Measurements from ENCODE around the gene LZTS3. TPM values are rescaled to one million over a fixed set of nuclear protein-coding genes. Genes with fewer than 3 reads are reported as not detected.

LZTS3 gene
- total and polyA plus RNA-seq, 2 of the 13 experiments (the other 11 are each of a cell fraction or from before 2014, with no cell fraction given): 10.1 to 31.3 TPM

DNA sequence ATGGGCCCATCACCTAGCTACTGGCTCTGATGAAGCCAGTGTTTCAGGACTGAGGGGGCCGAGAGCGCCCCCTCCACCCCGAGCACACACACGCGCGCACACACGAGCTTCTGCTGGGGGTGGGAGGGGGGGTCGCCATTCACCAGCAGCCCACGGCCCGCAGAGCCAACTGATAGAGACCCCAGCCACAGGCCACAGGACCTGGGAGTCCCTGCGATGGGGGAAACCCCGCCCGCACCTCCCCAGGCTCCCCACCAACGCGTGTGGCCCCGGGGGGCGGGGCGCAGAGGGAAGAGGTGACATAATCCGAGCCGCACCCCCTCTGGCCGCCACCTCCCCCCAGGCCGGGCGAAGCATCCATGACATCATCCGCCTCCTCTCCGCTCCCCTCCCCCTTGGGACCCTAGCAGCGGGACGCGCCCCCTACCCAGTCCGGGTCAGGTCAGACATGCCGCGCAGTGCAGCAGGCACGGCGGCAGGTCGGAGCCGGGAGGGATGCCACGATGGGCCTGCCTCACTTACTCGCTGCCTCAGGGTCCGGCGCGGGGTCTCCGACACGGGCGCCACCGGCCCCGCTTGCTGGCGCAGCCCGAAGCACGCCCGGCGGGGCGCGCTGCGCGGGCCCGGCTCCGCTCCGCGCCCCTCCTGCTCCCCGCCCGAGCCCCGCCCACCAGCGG lies at the start of gene LZTS3 (continued):
- TF ChIP-seq LCORL (IDR thresholded peaks at IDR 0.05): no peak
- 0 out of 2 replicates have a peak, but pooled peaks have one; percentile 11 for TF ChIP-seq LCORL (CRISPR knock-in tag; IDR thresholded peaks at IDR 0.05)
- TF ChIP-seq, protein P1, sequence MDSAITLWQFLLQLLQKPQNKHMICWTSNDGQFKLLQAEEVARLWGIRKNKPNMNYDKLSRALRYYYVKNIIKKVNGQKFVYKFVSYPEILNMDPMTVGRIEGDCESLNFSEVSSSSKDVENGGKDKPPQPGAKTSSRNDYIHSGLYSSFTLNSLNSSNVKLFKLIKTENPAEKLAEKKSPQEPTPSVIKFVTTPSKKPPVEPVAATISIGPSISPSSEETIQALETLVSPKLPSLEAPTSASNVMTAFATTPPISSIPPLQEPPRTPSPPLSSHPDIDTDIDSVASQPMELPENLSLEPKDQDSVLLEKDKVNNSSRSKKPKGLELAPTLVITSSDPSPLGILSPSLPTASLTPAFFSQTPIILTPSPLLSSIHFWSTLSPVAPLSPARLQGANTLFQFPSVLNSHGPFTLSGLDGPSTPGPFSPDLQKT (CRISPR knock-in tag; IDR thresholded peaks at IDR 0.05; ENCODE audit: borderline replicate concordance): no peak
- TF ChIP-seq ZNF510 (CRISPR knock-in tag; IDR thresholded peaks at IDR 0.05; ENCODE audit: low read depth): no peak
- TF ChIP-seq FIP1L1 (IDR thresholded peaks at IDR 0.05; ENCODE audit: borderline replicate concordance, insufficient read depth, low read depth, low read length): no peak
- TF ChIP-seq MED13 (CRISPR knock-in tag; IDR thresholded peaks at IDR 0.05): 0 out of 2 replicates have a peak, but pooled peaks have one; percentile 27
- TF ChIP-seq, protein P2, sequence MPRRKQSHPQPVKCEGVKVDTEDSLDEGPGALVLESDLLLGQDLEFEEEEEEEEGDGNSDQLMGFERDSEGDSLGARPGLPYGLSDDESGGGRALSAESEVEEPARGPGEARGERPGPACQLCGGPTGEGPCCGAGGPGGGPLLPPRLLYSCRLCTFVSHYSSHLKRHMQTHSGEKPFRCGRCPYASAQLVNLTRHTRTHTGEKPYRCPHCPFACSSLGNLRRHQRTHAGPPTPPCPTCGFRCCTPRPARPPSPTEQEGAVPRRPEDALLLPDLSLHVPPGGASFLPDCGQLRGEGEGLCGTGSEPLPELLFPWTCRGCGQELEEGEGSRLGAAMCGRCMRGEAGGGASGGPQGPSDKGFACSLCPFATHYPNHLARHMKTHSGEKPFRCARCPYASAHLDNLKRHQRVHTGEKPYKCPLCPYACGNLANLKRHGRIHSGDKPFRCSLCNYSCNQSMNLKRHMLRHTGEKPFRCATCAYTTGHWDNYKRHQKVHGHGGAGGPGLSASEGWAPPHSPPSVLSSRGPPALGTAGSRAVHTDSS (CRISPR knock-in tag; conservative IDR thresholded peaks at IDR 0.05): peak; percentile 22; the same call in 1 of the 2 replicates
- TF ChIP-seq, protein P3, sequence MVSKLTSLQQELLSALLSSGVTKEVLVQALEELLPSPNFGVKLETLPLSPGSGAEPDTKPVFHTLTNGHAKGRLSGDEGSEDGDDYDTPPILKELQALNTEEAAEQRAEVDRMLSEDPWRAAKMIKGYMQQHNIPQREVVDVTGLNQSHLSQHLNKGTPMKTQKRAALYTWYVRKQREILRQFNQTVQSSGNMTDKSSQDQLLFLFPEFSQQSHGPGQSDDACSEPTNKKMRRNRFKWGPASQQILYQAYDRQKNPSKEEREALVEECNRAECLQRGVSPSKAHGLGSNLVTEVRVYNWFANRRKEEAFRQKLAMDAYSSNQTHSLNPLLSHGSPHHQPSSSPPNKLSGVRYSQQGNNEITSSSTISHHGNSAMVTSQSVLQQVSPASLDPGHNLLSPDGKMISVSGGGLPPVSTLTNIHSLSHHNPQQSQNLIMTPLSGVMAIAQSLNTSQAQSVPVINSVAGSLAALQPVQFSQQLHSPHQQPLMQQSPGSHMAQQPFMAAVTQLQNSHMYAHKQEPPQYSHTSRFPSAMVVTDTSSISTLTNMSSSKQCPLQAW (CRISPR knock-in tag; IDR thresholded peaks at IDR 0.05): no peak; the same call in 1 of the 2 replicates
- peak; percentile 22; the same call in 1 of the 2 replicates for TF ChIP-seq BHLHE40 (IDR thresholded peaks at IDR 0.05; ENCODE audit: low read length)
- no peak for TF ChIP-seq ZNF678 (CRISPR knock-in tag; IDR thresholded peaks at IDR 0.05)
- TF ChIP-seq ZNF841 (CRISPR knock-in tag; IDR thresholded peaks at IDR 0.05; ENCODE audit: borderline replicate concordance): 0 out of 2 replicates have a peak, but pooled peaks have one; percentile 12
- TF ChIP-seq, protein P4, sequence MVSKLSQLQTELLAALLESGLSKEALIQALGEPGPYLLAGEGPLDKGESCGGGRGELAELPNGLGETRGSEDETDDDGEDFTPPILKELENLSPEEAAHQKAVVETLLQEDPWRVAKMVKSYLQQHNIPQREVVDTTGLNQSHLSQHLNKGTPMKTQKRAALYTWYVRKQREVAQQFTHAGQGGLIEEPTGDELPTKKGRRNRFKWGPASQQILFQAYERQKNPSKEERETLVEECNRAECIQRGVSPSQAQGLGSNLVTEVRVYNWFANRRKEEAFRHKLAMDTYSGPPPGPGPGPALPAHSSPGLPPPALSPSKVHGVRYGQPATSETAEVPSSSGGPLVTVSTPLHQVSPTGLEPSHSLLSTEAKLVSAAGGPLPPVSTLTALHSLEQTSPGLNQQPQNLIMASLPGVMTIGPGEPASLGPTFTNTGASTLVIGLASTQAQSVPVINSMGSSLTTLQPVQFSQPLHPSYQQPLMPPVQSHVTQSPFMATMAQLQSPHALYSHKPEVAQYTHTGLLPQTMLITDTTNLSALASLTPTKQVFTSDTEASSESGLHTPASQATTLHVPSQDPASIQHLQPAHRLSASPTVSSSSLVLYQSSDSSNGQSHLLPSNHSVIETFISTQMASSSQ (IDR thresholded peaks at IDR 0.05; ENCODE audit: low read depth): no peak
- TF ChIP-seq, protein P4 (CRISPR knock-in tag; IDR thresholded peaks at IDR 0.05; ENCODE audit: borderline replicate concordance): peak; percentile 21
- TF ChIP-seq KLF16 (CRISPR knock-in tag; IDR thresholded peaks at IDR 0.05): peak in 1 of 2 experiments; percentile 88; a peak in 2 of 4 replicates
- TF ChIP-seq, protein P5, sequence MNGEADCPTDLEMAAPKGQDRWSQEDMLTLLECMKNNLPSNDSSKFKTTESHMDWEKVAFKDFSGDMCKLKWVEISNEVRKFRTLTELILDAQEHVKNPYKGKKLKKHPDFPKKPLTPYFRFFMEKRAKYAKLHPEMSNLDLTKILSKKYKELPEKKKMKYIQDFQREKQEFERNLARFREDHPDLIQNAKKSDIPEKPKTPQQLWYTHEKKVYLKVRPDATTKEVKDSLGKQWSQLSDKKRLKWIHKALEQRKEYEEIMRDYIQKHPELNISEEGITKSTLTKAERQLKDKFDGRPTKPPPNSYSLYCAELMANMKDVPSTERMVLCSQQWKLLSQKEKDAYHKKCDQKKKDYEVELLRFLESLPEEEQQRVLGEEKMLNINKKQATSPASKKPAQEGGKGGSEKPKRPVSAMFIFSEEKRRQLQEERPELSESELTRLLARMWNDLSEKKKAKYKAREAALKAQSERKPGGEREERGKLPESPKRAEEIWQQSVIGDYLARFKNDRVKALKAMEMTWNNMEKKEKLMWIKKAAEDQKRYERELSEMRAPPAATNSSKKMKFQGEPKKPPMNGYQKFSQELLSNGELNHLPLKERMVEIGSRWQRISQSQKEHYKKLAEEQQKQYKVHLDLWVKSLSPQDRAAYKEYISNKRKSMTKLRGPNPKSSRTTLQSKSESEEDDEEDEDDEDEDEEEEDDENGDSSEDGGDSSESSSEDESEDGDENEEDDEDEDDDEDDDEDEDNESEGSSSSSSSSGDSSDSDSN (CRISPR knock-in tag; IDR thresholded peaks at IDR 0.05): no peak; the same call in 1 of the 2 replicates
- TF ChIP-seq ZNF251 (CRISPR knock-in tag; IDR thresholded peaks at IDR 0.05): no peak
- TF ChIP-seq NFE2L2 (IDR thresholded peaks at IDR 0.05; ENCODE audit: low read length): 0 out of 2 replicates have a peak, but pooled peaks have one; percentile 2
- TF ChIP-seq TRIM24 (CRISPR knock-in tag; IDR thresholded peaks at IDR 0.05): 0 out of 2 replicates have a peak, but pooled peaks have one; percentile 42
